ENCODE data around the gene COTL1. TPM values are rescaled to one million over a fixed set of nuclear protein-coding genes. Genes with fewer than 3 reads are reported as not detected.

The COTL1 gene
- total and polyA plus RNA-seq, 2 of the 13 experiments (the other 11 are each of a cell fraction or from before 2014, with no cell fraction given): 8.7 to 16.9 TPM

DNA sequence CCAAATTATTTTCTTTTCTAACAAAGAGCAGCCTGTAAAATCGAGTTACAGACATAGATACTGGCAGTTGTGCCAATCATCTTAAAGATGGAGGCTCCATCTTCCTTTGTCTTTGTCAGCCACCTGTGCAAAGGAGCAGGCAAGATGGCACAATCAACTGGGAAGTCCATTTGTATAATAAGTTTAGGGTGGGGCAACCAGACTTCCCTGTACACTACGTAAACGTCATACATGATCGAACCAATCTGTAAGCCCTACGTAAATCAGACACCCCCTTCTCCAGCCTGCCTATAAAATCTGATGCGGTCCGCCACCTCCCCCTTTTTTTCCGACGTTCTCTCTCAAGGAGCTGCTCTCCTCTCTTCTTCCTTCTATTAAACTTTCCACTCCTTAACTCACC lies 82.0 kb downstream of the COTL1 start:
- no peaks in the 10 kb centered on the region for H3K9me3 ChIP-seq (ENCODE audit: low read length)
- DNase-seq (ENCODE audit: low spot score) (no peak), FAIRE-seq (no peak), ATAC-seq (no peak)
- 0 out of 5 replicates have a peak, but pooled peaks cover 0 to 3% of the 10 kb centered on the region in 2 experiments for H3K27me3 ChIP-seq (ENCODE audit: control insufficient read depth in 1 of 2, insufficient read depth in 2 of 2, low read length in 2 of 2)
- in situ Hi-C loops (cut with HindIII; ENCODE audit: extremely low pct_ligation_motif_present, low pct_unique_long_range_greater_than_20kb) (no loop called here), intact Hi-C loops (cut with micrococcal nuclease; ENCODE audit: unreplicated experiment) (no loop called here)
- H3K4me3 ChIP-seq (replicated peaks in 1 of 3; ENCODE audit: insufficient read depth in 1 of 3, low read depth in 2 of 3, low read length in 3 of 3): no peak overlapping the region
- no peak overlapping the region for H3K27ac ChIP-seq (ENCODE audit: extremely low read length, insufficient read depth, low read length)
- BruUV-seq (replicated peaks): no TSS peak
- no peak overlapping the region for H2AFZ ChIP-seq (ENCODE audit: low read length)
- no peaks in the 10 kb centered on the region for H3K36me3 ChIP-seq (replicated peaks in 1 of 2; ENCODE audit: control insufficient read depth in 1 of 2, insufficient read depth in 2 of 2, low read length in 2 of 2)
- ChIA-PET POLR2A (no interaction called here), CTCF (ENCODE audit: low intra/inter-chr PET ratio, low total read pairs) (no interaction called here)
- peaks cover 34% of the 10 kb centered on the region for H3K4me1 ChIP-seq (ENCODE audit: insufficient read depth, low read length)
- 72% methylated on average over 9 of the region's 9 CpGs for WGBS (ENCODE audit: low lambda C conversion rate)
- H3K4me2 ChIP-seq (ENCODE audit: low read depth, low read length): no peak overlapping the region
- no peaks in the 10 kb centered on the region for H4K20me1 ChIP-seq (ENCODE audit: insufficient read depth, low read length)
- H3K9ac ChIP-seq (ENCODE audit: insufficient read depth, low read depth, low read length): no peak overlapping the region
- no peaks in the 10 kb centered on the region for H3K79me2 ChIP-seq (ENCODE audit: insufficient read depth, low read length)
- TF ChIP-seq ATM (IDR thresholded peaks at IDR 0.05; ENCODE audit: borderline replicate concordance): no peak
- no peak for TF ChIP-seq ZNF672 (CRISPR knock-in tag; IDR thresholded peaks at IDR 0.05)
- TF ChIP-seq ZC3H4 (CRISPR knock-in tag; IDR thresholded peaks at IDR 0.05; ENCODE audit: borderline replicate concordance): no peak
- TF ChIP-seq NCOA1 (CRISPR knock-in tag; IDR thresholded peaks at IDR 0.05): no peak
- no peak for TF ChIP-seq BRCA1 (CRISPR knock-in tag; IDR thresholded peaks at IDR 0.05)
- no peak for TF ChIP-seq PCBP2 (optimal IDR thresholded peaks at IDR 0.05; ENCODE audit: low read depth, low read length, poor library complexity, severe bottlenecking)
- no peak for TF ChIP-seq SOX13 (IDR thresholded peaks at IDR 0.05)
- no peak for TF ChIP-seq SOX13 (CRISPR knock-in tag; conservative IDR thresholded peaks at IDR 0.05 in 1 of 2, IDR thresholded peaks at IDR 0.05 in 1 of 2)
- no peak for TF ChIP-seq GPN1 (CRISPR knock-in tag; IDR thresholded peaks at IDR 0.05; ENCODE audit: borderline replicate concordance)
- TF ChIP-seq MBD4 (IDR thresholded peaks at IDR 0.05; ENCODE audit: borderline replicate concordance, low read length): no peak
- TF ChIP-seq ZSCAN9 (CRISPR knock-in tag; IDR thresholded peaks at IDR 0.05; ENCODE audit: borderline replicate concordance): no peak
- TF ChIP-seq JDP2 (CRISPR knock-in tag; IDR thresholded peaks at IDR 0.05; ENCODE audit: borderline replicate concordance): no peak
- no peak for TF ChIP-seq ATF4 (CRISPR knock-in tag; IDR thresholded peaks at IDR 0.05)
- TF ChIP-seq ZNF513 (CRISPR knock-in tag; conservative IDR thresholded peaks at IDR 0.05): no peak
- no peak for TF ChIP-seq MIXL1 (CRISPR knock-in tag; IDR thresholded peaks at IDR 0.05)
